ENCODE measurements around the gene HIVEP2. TPM values are rescaled to one million over a fixed set of nuclear protein-coding genes. Genes with fewer than 3 reads are reported as not detected.

HIVEP2 gene
- total RNA-seq, 2 experiments from 2014 or later = 30.2 to 35.4 TPM

DNA sequence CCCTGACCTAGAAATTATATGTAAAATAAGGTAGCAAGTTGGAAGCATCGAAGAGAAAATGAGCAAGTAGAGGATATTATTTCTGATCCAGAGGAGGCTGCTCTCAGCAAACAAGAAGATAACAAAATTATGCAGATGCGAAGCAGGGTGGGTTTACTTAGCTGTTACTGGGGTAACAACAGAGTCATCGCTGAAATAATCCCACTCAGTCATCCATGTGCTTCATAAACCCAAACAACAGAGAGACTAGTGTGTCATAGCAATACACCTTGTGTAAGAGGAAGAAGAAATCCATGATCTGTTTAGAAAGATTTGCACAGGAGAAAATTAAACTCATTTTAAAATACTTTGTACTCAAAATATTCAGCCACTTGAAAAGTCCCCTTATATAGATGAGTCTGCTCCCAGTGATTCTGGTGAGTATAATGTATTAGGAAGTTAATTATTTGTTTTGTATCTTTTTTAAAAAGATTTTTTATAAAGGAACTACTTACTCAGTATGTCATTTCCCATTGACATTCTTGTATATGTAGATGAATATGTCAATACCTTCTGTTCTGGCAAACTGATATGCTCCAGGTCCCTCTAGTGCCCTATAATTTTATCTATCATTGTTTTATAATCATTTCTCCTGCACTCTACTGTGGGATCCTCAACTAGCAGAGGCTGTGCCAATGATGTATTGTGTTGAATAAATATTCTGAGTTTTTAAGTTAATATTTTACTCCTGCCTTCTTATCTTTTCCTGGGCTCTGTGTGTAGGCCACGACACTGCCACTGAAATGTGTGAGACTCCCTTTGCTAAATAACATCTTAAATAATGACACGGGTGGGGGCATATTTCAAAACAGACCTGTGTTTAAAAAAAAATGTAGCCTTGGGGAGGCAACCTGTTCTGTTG lies 8.6 kb upstream of the HIVEP2 start:
- ChIA-PET POLR2A (no interaction called here), CTCF (no interaction called here)
- no peaks in the 10 kb centered on the region for H3K9me3 Mint-ChIP-seq
- H3K36me3 Mint-ChIP-seq (ENCODE audit: low read depth) = no peaks in the 10 kb centered on the region
- no peaks in the 10 kb centered on the region for H3K4me1 Mint-ChIP-seq
- H3K27ac Mint-ChIP-seq = no peak overlapping the region
- no peak for DNase-seq
- no peaks in the 10 kb centered on the region for H3K27me3 Mint-ChIP-seq
- no peak overlapping the region for H3K4me3 Mint-ChIP-seq

DNA sequence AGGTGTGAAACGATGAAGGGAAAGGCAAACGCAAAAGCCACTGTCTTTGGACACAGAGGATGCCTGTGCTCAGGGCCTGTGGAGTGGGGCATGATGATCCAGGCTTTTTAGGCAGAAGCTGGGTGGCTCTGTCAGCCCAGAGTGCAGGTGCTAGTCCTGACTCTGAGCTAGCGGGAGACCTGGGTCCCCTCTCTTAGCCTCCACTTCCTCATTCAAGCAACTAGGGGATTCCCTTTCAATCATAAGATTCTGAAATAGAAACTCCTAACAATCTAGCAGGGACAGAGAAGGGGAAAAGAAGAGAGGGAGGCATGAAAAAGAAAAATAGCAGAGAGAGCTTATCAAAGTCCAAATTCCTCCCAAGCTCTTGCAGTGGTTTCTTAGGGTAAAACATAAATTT lies 7.6 kb upstream of the HIVEP2 start:
- POLR2A ChIA-PET = no interaction called here
- no peak overlapping the region for H3K4me3 Mint-ChIP-seq
- H3K27ac Mint-ChIP-seq = no peak overlapping the region
- no peaks in the 10 kb centered on the region for H3K36me3 Mint-ChIP-seq (ENCODE audit: low read depth)
- DNase-seq = no peak
- CTCF ChIA-PET = interaction anchor here (0.9 kb wide), 1 partner anchor 10 kb away, joined by 3 read pairs; no protein-coding TSS in a partner anchor
- no peaks in the 10 kb centered on the region for H3K27me3 Mint-ChIP-seq
- no peaks in the 10 kb centered on the region for H3K9me3 Mint-ChIP-seq
- peaks cover 8% of the 10 kb centered on the region for H3K4me1 Mint-ChIP-seq

DNA sequence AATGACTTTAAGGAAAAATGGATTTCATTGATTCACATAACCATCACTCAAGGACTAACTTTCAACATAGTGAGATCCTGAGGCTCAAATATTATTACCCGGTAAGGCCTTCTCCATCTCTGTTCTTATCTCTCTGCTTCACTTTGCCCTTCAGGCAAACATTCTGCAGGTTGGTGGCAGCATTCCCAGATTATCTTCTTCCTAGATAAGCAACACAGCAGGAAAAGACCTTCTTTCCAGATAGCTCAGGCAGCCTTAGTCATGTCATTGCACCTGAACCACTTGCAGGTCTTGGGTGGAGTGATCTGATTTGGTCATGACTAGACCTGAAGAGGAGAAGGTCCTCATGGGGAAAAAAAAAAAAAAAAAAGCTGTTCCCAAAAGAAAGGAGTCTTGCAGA lies 5.3 kb upstream of the HIVEP2 start:
- Mint-ChIP-seq H3K27ac (no peak overlapping the region), H3K27me3 (no peaks in the 10 kb centered on the region), H3K4me3 (no peak overlapping the region), H3K36me3 (ENCODE audit: low read depth) (no peaks in the 10 kb centered on the region), H3K9me3 (no peaks in the 10 kb centered on the region), H3K4me1 (peaks cover 9% of the 10 kb centered on the region)
- DNase-seq = no peak
- ChIA-PET POLR2A (no interaction called here), CTCF (interaction anchor here (0.6 kb wide), 2 partner anchors 22 to 244 kb away, joined by 3 read pairs; no protein-coding TSS in a partner anchor)

DNA sequence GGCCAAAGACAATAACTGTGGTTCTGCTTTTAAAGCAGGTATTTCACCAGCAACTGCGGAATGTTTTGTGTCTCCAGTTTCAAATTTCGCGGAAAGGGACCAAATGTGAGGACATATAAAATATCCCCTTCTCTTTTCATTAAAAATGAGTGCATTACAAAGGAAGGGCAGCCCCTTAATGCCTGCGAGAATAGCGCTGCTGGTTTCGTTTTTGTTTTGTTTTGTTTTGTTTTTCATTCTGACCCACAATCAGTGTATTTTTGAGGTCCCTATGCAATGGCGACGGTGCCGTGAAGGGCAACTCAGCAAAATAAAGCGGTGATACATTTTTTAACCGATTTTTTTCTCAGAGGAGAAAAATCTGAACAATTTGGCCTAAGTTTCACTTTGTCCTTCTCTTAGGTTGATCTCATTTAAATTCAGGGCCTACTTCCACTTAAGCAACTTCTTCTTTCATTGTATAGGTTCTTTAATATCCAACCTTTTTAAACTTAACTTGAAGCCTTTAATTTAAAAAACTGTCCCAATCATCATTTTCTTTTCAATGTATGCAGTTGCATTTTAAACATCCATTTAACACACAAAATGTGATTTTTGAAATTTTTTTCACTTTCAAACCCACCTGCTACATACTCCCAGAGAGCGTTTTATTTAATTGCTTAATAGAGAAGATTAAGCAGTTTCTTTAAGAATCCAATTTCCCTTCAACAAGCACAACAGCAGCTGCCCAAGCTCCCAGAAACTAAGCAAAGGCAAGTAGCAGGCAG lies 2.9 kb upstream of the HIVEP2 start:
- H3K4me1 Mint-ChIP-seq = peaks cover 17% of the 10 kb centered on the region
- peak overlapping the region; percentile 75 for H3K4me3 Mint-ChIP-seq
- ChIA-PET CTCF (interaction anchor here (1.1 kb wide), 1 partner anchor 13 kb away, joined by 3 read pairs; no protein-coding TSS in a partner anchor), POLR2A (no interaction called here)
- H3K27me3 Mint-ChIP-seq = no peaks in the 10 kb centered on the region
- no peaks in the 10 kb centered on the region for H3K9me3 Mint-ChIP-seq
- H3K36me3 Mint-ChIP-seq (ENCODE audit: low read depth) = no peaks in the 10 kb centered on the region
- DNase-seq = peak; percentile 32
- H3K27ac Mint-ChIP-seq = peak overlapping the region; percentile 90

GRCh38 chr6:142946924-142947713 lies 2.1 kb upstream of the HIVEP2 start:
- peak overlapping the region; percentile 98 for H3K4me3 Mint-ChIP-seq
- CTCF ChIA-PET = interaction anchor here (0.6 to 1.2 kb wide), 5 partner anchors 14 to 380 kb away, joined by 3 to 4 read pairs (median 3); no protein-coding TSS in a partner anchor
- peak overlapping the region; percentile 91 for H3K27ac Mint-ChIP-seq
- peak; percentile 61 for DNase-seq
- no peaks in the 10 kb centered on the region for H3K9me3 Mint-ChIP-seq
- H3K36me3 Mint-ChIP-seq (ENCODE audit: low read depth) = no peaks in the 10 kb centered on the region
- POLR2A ChIA-PET = no interaction called here
- peaks cover 24% of the 10 kb centered on the region for H3K4me1 Mint-ChIP-seq
- no peaks in the 10 kb centered on the region for H3K27me3 Mint-ChIP-seq

- DNase-seq = peak; percentile 88
- H3K9me3 Mint-ChIP-seq = no peaks in the 10 kb centered on the region
- peaks cover 32% of the 10 kb centered on the region for H3K4me1 Mint-ChIP-seq
- H3K27me3 Mint-ChIP-seq = no peaks in the 10 kb centered on the region
- no peaks in the 10 kb centered on the region for H3K36me3 Mint-ChIP-seq (ENCODE audit: low read depth)
- ChIA-PET POLR2A (no interaction called here), CTCF (interaction anchor here (0.6 to 1.2 kb wide), 4 partner anchors 14 to 380 kb away, joined by 3 to 4 read pairs (median 3); no protein-coding TSS in a partner anchor)
- H3K27ac Mint-ChIP-seq = peak overlapping the region; percentile 91
- H3K4me3 Mint-ChIP-seq = peak overlapping the region; percentile 98
These were observed 1.4 kb upstream of the HIVEP2 start for GRCh38 chr6:142946181-142946923.

DNA sequence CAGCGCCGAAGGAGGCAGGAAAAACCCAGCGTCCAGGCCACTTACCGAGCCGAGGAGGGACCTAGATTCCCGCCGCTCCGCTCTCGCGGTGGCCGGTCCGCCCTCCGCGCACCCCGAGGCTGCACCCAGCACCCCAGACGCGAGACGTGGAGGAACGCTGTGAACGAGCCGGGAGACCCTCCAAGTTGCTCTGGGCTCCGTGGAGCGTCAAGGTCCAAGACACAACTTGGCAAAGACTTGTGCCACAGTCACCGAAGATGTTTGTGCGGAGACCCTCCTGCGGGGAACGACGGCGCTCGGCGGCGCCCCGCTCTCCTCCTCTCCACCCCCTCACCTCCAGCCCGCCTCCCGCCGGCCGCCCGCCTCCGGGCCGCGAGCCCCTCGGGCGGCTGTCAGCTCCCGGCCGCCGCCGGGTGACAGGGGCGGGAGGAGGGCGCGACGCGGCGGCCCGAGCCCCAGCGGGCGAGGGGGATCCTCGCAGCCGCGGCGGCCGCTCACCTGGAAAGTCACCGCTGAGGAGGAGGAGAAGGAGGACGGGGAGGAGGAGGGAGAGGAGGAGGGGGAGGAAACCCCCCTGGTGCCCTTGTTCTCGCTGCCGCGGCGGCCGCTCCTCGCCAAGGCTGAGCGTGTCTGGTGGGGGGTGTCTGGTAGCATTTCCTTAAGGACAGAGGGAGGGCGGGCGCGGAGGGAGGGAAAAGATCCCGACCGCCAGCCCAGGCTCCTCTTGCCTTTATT lies 637 bp upstream of the HIVEP2 start:
- Mint-ChIP-seq H3K36me3 (ENCODE audit: low read depth) (no peaks in the 10 kb centered on the region), H3K4me3 (peak overlapping the region; percentile 98), H3K4me1 (peaks cover 39% of the 10 kb centered on the region), H3K27me3 (no peaks in the 10 kb centered on the region), H3K27ac (peak overlapping the region; percentile 94), H3K9me3 (no peaks in the 10 kb centered on the region)
- POLR2A ChIA-PET = no interaction called here
- peak; percentile 51 for DNase-seq
- CTCF ChIA-PET = no interaction called here

DNA sequence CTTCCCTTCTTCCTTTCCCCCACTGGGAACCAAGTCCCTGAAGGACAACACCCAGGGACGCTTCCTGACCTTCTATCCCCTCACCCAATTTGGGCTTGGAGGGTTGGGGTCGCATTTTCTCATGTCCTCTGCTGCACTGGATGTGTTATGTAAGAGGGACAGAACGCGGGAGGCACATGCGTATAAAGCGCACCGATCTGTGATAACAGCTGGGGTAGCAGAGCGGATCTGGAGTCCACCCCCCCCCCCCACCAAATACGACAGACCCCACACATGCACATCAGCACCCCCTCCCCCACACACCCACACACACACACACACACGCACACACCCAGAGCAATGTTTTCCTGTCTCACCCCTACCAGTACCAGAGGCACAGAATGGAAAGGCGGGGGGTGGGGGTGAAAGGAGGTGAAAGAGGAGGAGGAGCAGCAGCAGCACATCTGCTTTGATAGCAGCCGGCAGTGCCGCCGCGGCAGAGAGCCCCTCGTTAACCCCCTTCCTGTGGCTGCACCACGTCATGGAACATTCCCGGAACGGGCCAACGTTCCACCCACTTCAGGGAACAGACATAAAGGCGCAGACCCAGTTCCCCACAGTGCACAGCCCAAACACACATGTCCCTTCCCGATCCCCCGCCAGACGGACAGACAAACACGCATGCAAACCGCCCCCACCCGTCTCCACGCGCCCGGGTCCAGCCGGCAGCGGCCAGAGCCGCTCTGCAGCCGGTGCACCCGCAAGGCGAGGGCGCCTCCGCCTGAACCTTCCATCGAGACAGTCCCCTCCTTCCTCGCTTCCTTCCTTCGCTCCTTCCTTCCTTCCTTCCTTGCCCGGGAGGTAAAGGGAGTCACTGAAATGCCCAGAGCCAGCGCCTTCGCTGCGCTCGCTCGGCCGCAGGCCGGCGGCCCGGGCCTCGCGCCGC lies 590 bp downstream of the HIVEP2 start:
- peak; percentile 92 for DNase-seq
- Mint-ChIP-seq H3K27me3 (no peaks in the 10 kb centered on the region), H3K4me1 (peaks cover 48% of the 10 kb centered on the region), H3K27ac (peak overlapping the region; percentile 99), H3K36me3 (ENCODE audit: low read depth) (no peaks in the 10 kb centered on the region), H3K4me3 (peak overlapping the region; percentile 98), H3K9me3 (no peaks in the 10 kb centered on the region)
- ChIA-PET POLR2A (interaction anchor here (1.5 kb wide), 1 partner anchor 102 kb away, joined by 4 read pairs; no protein-coding TSS in a partner anchor), CTCF (interaction anchor here (0.7 to 1.2 kb wide), 3 partner anchors 13 to 37 kb away, joined by 4 to 5 read pairs (median 4); no protein-coding TSS in a partner anchor)

DNA sequence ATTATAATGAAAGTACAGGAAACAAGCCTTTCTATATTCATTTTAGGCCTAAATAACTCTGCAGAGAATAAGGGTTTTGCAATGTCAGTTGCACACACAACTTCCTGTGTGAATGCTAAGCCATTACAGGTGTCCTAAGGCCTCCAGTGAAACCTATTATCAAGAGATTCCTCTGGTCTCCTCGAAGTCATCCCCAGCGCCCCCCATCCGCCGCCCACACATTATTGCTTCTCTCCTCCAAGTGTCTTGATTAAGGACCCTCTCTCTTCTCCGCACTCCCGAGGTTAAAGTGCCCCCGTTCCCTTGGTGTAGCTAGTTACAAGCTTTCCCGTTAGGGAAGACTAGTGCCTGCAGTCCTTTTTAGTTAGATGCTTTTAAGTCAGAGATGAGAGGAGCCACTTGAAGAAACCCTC lies 1.3 kb downstream of the HIVEP2 start:
- peak; percentile 54 for DNase-seq
- Mint-ChIP-seq H3K27me3 (no peaks in the 10 kb centered on the region), H3K27ac (peak overlapping the region; percentile 99), H3K9me3 (no peaks in the 10 kb centered on the region), H3K4me3 (peak overlapping the region; percentile 98), H3K36me3 (ENCODE audit: low read depth) (no peaks in the 10 kb centered on the region), H3K4me1 (peaks cover 53% of the 10 kb centered on the region)
- POLR2A ChIA-PET = interaction anchor here (1.5 kb wide), 1 partner anchor 101 kb away, joined by 4 read pairs; no protein-coding TSS in a partner anchor
- CTCF ChIA-PET = interaction anchor here (0.7 to 1.6 kb wide), 5 partner anchors 11 to 58 kb away, joined by 3 to 5 read pairs (median 4); no protein-coding TSS in a partner anchor

GRCh38 chr6:142942805-142943227 lies 2.2 kb downstream of the HIVEP2 start:
- Mint-ChIP-seq H3K4me3 (peak overlapping the region; percentile 98), H3K4me1 (peaks cover 56% of the 10 kb centered on the region), H3K27me3 (no peaks in the 10 kb centered on the region), H3K9me3 (no peaks in the 10 kb centered on the region), H3K27ac (peak overlapping the region; percentile 99), H3K36me3 (ENCODE audit: low read depth) (peaks cover 7% of the 10 kb centered on the region)
- no peak for DNase-seq
- ChIA-PET CTCF (interaction anchor here (0.9 to 1.6 kb wide), 4 partner anchors 10 to 57 kb away, joined by 3 to 4 read pairs (median 4); no protein-coding TSS in a partner anchor), POLR2A (interaction anchor here (1.5 kb wide), 1 partner anchor 100 kb away, joined by 4 read pairs; no protein-coding TSS in a partner anchor)

Data from activated CD4-positive, alpha-beta T cell treated with anti-CD3 and anti-CD28 coated beads, Interleukin-2, amount 10 ng/mL, durations not matched to agents 7 days and 5 days (primary cell).